Amniotic stem cell (primary cell): Measurements from ENCODE around the gene NAALADL2.
"Not testable (repeated sequence)": the region's sequence is repeated elsewhere in the genome, so short reads cannot be mapped to it uniquely, and the experiment has no call there.

ENCODE experiments used
- DNase-seq: peaks from one replicate; lab custom pipeline; 2025; lab: John Stamatoyannopoulos, UW

NAALADL2 gene

GRCh38 chr3:175426805-175427204 is 567.7 kb downstream of the NAALADL2 start:
- DNase-seq, result no peak

GRCh38 chr3:175428466-175428865 is 569.3 kb downstream of the NAALADL2 start:
- DNase-seq, result no peak

GRCh38 chr3:175430983-175431773 is 572.0 kb downstream of the NAALADL2 start:
- no peak for DNase-seq

GRCh38 chr3:175432376-175433025 is 573.4 kb downstream of the NAALADL2 start:
- DNase-seq, result no peak

- DNase-seq, result no peak
These were observed 574.0 kb downstream of the NAALADL2 start for GRCh38 chr3:175433026-175433674.

- no peak for DNase-seq
These were observed 575.4 kb downstream of the NAALADL2 start for GRCh38 chr3:175434561-175434960.

- no peak for DNase-seq
These were observed 584.5 kb downstream of the NAALADL2 start for GRCh38 chr3:175443682-175444081.

GRCh38 chr3:175445741-175446140 is 586.6 kb downstream of the NAALADL2 start:
- no peak for DNase-seq

- no peak for DNase-seq
These were observed 588.4 kb downstream of the NAALADL2 start for GRCh38 chr3:175447521-175447920.

GRCh38 chr3:175453361-175453760 is 594.2 kb downstream of the NAALADL2 start:
- no peak for DNase-seq

- DNase-seq, result no peak
These were observed 597.3 kb downstream of the NAALADL2 start for GRCh38 chr3:175456466-175456865.

- DNase-seq, result no peak
These were observed 598.2 kb downstream of the NAALADL2 start for GRCh38 chr3:175457301-175457700.

GRCh38 chr3:175460849-175461399 is 601.8 kb downstream of the NAALADL2 start:
- DNase-seq, result not testable (repeated sequence)

- DNase-seq, result no peak
These were observed 605.2 kb downstream of the NAALADL2 start for GRCh38 chr3:175464362-175464761.

- no peak for DNase-seq
These were observed 610.0 kb downstream of the NAALADL2 start for GRCh38 chr3:175469124-175469523.

- DNase-seq, result no peak
These were observed 616.6 kb downstream of the NAALADL2 start for GRCh38 chr3:175475765-175476164.

GRCh38 chr3:175476489-175476888 is 617.4 kb downstream of the NAALADL2 start:
- no peak for DNase-seq

- DNase-seq, result no peak
These were observed 618.6 kb downstream of the NAALADL2 start for GRCh38 chr3:175477651-175478224.

- no peak for DNase-seq
These were observed 619.2 kb downstream of the NAALADL2 start for GRCh38 chr3:175478301-175478700.

GRCh38 chr3:175479175-175479574 is 620.0 kb downstream of the NAALADL2 start:
- no peak for DNase-seq

- no peak for DNase-seq
These were observed 620.7 kb downstream of the NAALADL2 start for GRCh38 chr3:175479800-175480199.

GRCh38 chr3:175484666-175485065 is 625.5 kb downstream of the NAALADL2 start:
- no peak for DNase-seq
